Measurements from ENCODE around the gene TRIM33. TPM values are rescaled to one million over a fixed set of nuclear protein-coding genes. Genes with fewer than 3 reads are reported as not detected.

Gene TRIM33
- total and polyA plus RNA-seq, 2 of the 13 experiments (the other 11 are each of a cell fraction or from before 2014, with no cell fraction given) = 35.5 to 42.2 TPM

GRCh38 chr1:114388432-114389003 is 122.5 kb downstream of the TRIM33 start (continued):
- TF ChIP-seq, protein P1, sequence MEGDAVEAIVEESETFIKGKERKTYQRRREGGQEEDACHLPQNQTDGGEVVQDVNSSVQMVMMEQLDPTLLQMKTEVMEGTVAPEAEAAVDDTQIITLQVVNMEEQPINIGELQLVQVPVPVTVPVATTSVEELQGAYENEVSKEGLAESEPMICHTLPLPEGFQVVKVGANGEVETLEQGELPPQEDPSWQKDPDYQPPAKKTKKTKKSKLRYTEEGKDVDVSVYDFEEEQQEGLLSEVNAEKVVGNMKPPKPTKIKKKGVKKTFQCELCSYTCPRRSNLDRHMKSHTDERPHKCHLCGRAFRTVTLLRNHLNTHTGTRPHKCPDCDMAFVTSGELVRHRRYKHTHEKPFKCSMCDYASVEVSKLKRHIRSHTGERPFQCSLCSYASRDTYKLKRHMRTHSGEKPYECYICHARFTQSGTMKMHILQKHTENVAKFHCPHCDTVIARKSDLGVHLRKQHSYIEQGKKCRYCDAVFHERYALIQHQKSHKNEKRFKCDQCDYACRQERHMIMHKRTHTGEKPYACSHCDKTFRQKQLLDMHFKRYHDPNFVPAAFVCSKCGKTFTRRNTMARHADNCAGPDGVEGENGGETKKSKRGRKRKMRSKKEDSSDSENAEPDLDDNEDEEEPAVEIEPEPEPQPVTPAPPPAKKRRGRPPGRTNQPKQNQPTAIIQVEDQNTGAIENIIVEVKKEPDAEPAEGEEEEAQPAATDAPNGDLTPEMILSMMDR (CRISPR knock-in tag; IDR thresholded peaks at IDR 0.05) = no peak
- TF ChIP-seq ZBTB38 (CRISPR knock-in tag; IDR thresholded peaks at IDR 0.05) (no peak), ZNF350 (CRISPR knock-in tag; IDR thresholded peaks at IDR 0.05; ENCODE audit: borderline replicate concordance, low read depth) (no peak), ZNF780A (CRISPR knock-in tag; IDR thresholded peaks at IDR 0.05) (no peak), PRDM4 (CRISPR knock-in tag; IDR thresholded peaks at IDR 0.05; ENCODE audit: borderline replicate concordance) (no peak), PRDM10 (CRISPR knock-in tag; IDR thresholded peaks at IDR 0.05; ENCODE audit: low read depth) (no peak), ZSCAN21 (CRISPR knock-in tag; IDR thresholded peaks at IDR 0.05; ENCODE audit: borderline replicate concordance) (no peak), ZNF432 (CRISPR knock-in tag; IDR thresholded peaks at IDR 0.05; ENCODE audit: borderline replicate concordance) (no peak), EZH2 (conservative IDR thresholded peaks at IDR 0.05; ENCODE audit: low read depth, low read length) (no peak)
